ENCODE data around the gene MBP. TPM values are rescaled to one million over a fixed set of nuclear protein-coding genes. Genes with fewer than 3 reads are reported as not detected.
A peak's percentile ranks its signal among the peaks of the same experiment; 100 is the strongest.

MBP gene
- total and polyA plus RNA-seq, 2 of the 13 experiments (the other 11 are each of a cell fraction or from before 2014, with no cell fraction given) = 5.0 to 8.5 TPM

GRCh38 chr18:77131652-77132368 is 773 bp downstream of the MBP start (continued):
- TF ChIP-seq ZFP41 (CRISPR knock-in tag; IDR thresholded peaks at IDR 0.05; ENCODE audit: borderline replicate concordance) (no peak), IRF9 (CRISPR knock-in tag; IDR thresholded peaks at IDR 0.05; ENCODE audit: borderline replicate concordance) (no peak), ZNF331 (CRISPR knock-in tag; IDR thresholded peaks at IDR 0.05) (peak; percentile 15; the same call in 1 of the 2 replicates), NR0B2 (CRISPR knock-in tag; IDR thresholded peaks at IDR 0.05) (no peak), ZNF629 (CRISPR knock-in tag; conservative IDR thresholded peaks at IDR 0.05) (no peak), HNF1B (CRISPR knock-in tag; IDR thresholded peaks at IDR 0.05) (no peak), DNMT3B (CRISPR knock-in tag; conservative IDR thresholded peaks at IDR 0.05) (no peak), RBM39 (IDR thresholded peaks at IDR 0.05; ENCODE audit: low read depth, low read length, poor library complexity, severe bottlenecking) (no peak), ZSCAN22 (CRISPR knock-in tag; IDR thresholded peaks at IDR 0.05) (no peak), MED8 (CRISPR knock-in tag; IDR thresholded peaks at IDR 0.05; ENCODE audit: insufficient replicate concordance) (peak; percentile 1), ZSCAN30 (CRISPR knock-in tag; IDR thresholded peaks at IDR 0.05) (no peak), HBP1 (CRISPR knock-in tag; IDR thresholded peaks at IDR 0.05; ENCODE audit: low read depth) (no peak), ZNF292 (CRISPR knock-in tag; IDR thresholded peaks at IDR 0.05; ENCODE audit: borderline replicate concordance, low read depth) (no peak), ZNF720 (CRISPR knock-in tag; IDR thresholded peaks at IDR 0.05) (no peak), KAT7 (CRISPR knock-in tag; IDR thresholded peaks at IDR 0.05; ENCODE audit: borderline replicate concordance) (no peak), TBX2 (CRISPR knock-in tag; IDR thresholded peaks at IDR 0.05; ENCODE audit: borderline replicate concordance) (no peak), ZNF441 (CRISPR knock-in tag; IDR thresholded peaks at IDR 0.05; ENCODE audit: borderline replicate concordance) (no peak; the same call in 1 of the 2 replicates), MLX (CRISPR knock-in tag; IDR thresholded peaks at IDR 0.05) (no peak), NFE2L1 (CRISPR knock-in tag; IDR thresholded peaks at IDR 0.05; ENCODE audit: borderline replicate concordance) (no peak), KDM2A (CRISPR knock-in tag; IDR thresholded peaks at IDR 0.05; ENCODE audit: borderline replicate concordance, low read depth) (peak; percentile 24; the same call in 1 of the 2 replicates), MED1 (CRISPR knock-in tag; IDR thresholded peaks at IDR 0.05) (no peak), ZNF446 (CRISPR knock-in tag; IDR thresholded peaks at IDR 0.05) (no peak), ATF4 (CRISPR knock-in tag; IDR thresholded peaks at IDR 0.05) (no peak)

Measured in HepG2 (cell line).